ENCODE measurements around the gene TTLL1.

DNA sequence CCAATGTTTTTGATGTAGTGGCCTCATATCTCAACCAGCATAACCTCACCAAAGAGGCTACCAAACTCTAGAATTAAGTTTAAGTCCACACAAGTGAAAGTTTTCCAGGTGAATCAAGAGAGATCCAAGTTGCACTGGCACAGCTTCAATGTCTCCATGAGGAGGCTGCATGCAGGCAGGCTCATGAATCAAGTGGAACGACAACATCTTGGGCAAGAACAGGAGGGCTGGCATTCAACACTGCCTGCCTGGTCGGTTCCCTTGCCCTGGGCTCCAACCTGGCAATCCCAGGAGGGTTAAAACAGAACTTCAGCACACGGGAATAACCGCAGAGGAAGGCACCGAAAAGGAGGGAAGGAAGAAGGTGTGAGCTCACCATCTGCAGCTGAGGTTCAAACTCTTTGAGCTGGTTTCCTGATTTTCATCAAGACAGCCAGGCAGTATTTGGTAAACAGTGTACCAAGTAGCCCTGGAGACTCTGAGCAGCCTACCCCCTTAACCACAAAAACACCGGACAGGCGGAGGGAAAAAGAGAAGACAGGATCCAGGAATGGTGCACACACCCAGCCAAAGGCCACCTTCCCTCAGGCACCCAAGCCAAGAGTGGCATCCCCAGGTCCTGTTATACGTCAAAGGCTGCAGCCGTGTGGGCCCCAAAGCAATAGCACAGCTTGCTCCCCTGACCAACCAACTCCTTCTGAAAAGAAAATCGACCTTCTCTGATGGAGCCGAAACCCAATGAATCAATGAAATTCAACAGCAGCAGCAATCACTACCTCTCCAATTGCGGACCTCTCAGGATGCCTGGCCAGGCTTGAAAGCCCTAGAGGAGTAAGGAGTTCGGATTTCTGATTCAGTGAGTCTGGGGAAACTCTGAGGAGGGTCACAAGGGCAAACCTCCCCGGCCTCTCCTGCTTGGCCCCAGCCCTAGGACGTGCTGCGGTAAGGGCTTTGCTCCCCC, 75.6 kb downstream of the TTLL1 start:
- TF ChIP-seq POLR2AphosphoS5 (IDR thresholded peaks at IDR 0.05; ENCODE audit: low read depth, low read length): no peak
- TF ChIP-seq, protein P1, sequence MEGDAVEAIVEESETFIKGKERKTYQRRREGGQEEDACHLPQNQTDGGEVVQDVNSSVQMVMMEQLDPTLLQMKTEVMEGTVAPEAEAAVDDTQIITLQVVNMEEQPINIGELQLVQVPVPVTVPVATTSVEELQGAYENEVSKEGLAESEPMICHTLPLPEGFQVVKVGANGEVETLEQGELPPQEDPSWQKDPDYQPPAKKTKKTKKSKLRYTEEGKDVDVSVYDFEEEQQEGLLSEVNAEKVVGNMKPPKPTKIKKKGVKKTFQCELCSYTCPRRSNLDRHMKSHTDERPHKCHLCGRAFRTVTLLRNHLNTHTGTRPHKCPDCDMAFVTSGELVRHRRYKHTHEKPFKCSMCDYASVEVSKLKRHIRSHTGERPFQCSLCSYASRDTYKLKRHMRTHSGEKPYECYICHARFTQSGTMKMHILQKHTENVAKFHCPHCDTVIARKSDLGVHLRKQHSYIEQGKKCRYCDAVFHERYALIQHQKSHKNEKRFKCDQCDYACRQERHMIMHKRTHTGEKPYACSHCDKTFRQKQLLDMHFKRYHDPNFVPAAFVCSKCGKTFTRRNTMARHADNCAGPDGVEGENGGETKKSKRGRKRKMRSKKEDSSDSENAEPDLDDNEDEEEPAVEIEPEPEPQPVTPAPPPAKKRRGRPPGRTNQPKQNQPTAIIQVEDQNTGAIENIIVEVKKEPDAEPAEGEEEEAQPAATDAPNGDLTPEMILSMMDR (IDR thresholded peaks at IDR 0.05): no peak
- peak; percentile 82 for TF ChIP-seq TCF7L2 (IDR thresholded peaks at IDR 0.05; ENCODE audit: low read depth, low read length)
- TF ChIP-seq, protein P2, sequence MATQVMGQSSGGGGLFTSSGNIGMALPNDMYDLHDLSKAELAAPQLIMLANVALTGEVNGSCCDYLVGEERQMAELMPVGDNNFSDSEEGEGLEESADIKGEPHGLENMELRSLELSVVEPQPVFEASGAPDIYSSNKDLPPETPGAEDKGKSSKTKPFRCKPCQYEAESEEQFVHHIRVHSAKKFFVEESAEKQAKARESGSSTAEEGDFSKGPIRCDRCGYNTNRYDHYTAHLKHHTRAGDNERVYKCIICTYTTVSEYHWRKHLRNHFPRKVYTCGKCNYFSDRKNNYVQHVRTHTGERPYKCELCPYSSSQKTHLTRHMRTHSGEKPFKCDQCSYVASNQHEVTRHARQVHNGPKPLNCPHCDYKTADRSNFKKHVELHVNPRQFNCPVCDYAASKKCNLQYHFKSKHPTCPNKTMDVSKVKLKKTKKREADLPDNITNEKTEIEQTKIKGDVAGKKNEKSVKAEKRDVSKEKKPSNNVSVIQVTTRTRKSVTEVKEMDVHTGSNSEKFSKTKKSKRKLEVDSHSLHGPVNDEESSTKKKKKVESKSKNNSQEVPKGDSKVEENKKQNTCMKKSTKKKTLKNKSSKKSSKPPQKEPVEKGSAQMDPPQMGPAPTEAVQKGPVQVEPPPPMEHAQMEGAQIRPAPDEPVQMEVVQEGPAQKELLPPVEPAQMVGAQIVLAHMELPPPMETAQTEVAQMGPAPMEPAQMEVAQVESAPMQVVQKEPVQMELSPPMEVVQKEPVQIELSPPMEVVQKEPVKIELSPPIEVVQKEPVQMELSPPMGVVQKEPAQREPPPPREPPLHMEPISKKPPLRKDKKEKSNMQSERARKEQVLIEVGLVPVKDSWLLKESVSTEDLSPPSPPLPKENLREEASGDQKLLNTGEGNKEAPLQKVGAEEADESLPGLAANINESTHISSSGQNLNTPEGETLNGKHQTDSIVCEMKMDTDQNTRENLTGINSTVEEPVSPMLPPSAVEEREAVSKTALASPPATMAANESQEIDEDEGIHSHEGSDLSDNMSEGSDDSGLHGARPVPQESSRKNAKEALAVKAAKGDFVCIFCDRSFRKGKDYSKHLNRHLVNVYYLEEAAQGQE (IDR thresholded peaks at IDR 0.05; ENCODE audit: insufficient read depth in 1 of 2, low read depth in 2 of 2, low read length in 1 of 2): no peak

All from Panc1 (cell line).